ENCODE results near the gene LYZL1.

DNA sequence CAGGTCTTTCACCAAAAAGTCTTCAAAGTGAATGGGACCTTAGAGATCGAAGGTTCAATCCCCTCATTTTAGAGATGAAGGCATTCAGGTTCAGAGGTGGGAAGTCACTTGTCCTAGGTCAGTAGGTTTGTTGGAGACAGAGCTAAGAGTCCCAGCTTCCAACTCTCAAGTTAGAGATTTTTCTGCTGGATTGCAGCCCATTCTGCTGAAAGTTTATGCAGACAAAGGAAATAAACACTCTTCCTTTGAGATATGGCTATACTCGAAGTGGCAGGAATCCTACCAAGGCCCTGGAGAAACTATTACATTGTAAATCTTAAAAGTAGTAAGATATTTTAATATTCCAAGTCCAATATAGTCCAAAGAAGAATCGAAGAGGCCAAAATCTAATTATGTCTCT is 64.4 kb downstream of the LYZL1 start:
- TF ChIP-seq POLR2AphosphoS5 (IDR thresholded peaks at IDR 0.05; ENCODE audit: low read depth, low read length) (no peak), POLR2A (IDR thresholded peaks at IDR 0.05; ENCODE audit: low read depth, low read length) (no peak), SPI1 (IDR thresholded peaks at IDR 0.05; ENCODE audit: low read depth, low read length) (no peak), TAF1 (IDR thresholded peaks at IDR 0.05; ENCODE audit: low read depth, low read length) (no peak), POU2F2 (IDR thresholded peaks at IDR 0.05; ENCODE audit: low read depth, low read length) (no peak), PAX5 (IDR thresholded peaks at IDR 0.05; ENCODE audit: insufficient read depth, low read length, severe bottlenecking) (no peak)

Data from GM12891 (cell line).